Lower leg skin (tissue), 3 donors: Measurements from ENCODE around the gene BBS9.

Source experiments
- POLR2A ChIP-seq, 2 donors: fragments of 450-650 bp; IDR thresholded peaks; one replicate each; pipeline ENCODE4 v1.6.1; 2016 to 2017; ENCODE audit warnings: antibody characterized with exemption in 2 of 2, mild to moderate bottlenecking in 1 of 2, moderate library complexity in 1 of 2
- TF ChIP-seq, protein P1 (sequence below), 3 donors: fragments of 450-650 bp; IDR thresholded peaks; one replicate each; pipeline ENCODE4 v1.5.1; 2016; ENCODE audit warnings: antibody characterized with exemption in 3 of 3, mild to moderate bottlenecking in 3 of 3, moderate library complexity in 2 of 3

DNA sequence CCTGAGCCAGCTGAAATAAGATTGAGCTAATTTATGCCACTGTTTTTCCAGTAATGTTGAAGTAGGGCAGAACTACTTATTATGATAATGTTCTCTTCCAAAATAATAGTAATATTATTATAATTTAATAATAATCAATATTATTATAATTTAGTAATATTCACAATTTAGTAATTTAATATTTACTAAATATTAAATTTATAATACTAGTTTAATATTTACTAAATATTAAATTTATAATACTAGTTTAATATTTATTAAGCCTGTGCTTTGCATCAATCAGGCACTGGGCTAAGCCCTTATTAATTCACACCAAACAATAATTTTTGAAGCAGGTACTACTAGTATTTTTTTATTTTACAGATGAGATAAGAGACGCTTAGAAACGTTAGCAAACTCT, 170.1 kb downstream of the BBS9 start:
- TF ChIP-seq, protein P1, sequence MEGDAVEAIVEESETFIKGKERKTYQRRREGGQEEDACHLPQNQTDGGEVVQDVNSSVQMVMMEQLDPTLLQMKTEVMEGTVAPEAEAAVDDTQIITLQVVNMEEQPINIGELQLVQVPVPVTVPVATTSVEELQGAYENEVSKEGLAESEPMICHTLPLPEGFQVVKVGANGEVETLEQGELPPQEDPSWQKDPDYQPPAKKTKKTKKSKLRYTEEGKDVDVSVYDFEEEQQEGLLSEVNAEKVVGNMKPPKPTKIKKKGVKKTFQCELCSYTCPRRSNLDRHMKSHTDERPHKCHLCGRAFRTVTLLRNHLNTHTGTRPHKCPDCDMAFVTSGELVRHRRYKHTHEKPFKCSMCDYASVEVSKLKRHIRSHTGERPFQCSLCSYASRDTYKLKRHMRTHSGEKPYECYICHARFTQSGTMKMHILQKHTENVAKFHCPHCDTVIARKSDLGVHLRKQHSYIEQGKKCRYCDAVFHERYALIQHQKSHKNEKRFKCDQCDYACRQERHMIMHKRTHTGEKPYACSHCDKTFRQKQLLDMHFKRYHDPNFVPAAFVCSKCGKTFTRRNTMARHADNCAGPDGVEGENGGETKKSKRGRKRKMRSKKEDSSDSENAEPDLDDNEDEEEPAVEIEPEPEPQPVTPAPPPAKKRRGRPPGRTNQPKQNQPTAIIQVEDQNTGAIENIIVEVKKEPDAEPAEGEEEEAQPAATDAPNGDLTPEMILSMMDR (IDR thresholded peaks at IDR 0.05): no peak
- TF ChIP-seq POLR2A (IDR thresholded peaks at IDR 0.05): no peak
